Activated naive CD4-positive, alpha-beta T cell treated with anti-CD3 and anti-CD28 coated beads, Interleukin-2, amount 10 ng/mL, durations not matched to agents 7 days and 5 days (primary cell): ENCODE results near the gene FPR1.

ENCODE experiments used
- CTCF ChIA-PET: fragments of 350-600 bp; sonication (Branson Sonifier 250); formaldehyde crosslinking; loops from one replicate; lab custom pipeline; 2021; ENCODE audit warnings: antibody characterized with exemption; lab: Charles Lee
- DNase-seq: peaks from one replicate; pipeline ENCODE4 v3.0.0-alpha.2; 2020
- H3K27ac Mint-ChIP-seq: one replicate; pipeline ENCODE4 v1.8.0; 2021; ENCODE audit warnings: mild to moderate bottlenecking, moderate library complexity, mixed read lengths
- H3K27me3 Mint-ChIP-seq: one replicate; pipeline ENCODE4 v1.8.0; 2021; ENCODE audit warnings: mild to moderate bottlenecking, mixed read lengths
- H3K36me3 Mint-ChIP-seq: one replicate; pipeline ENCODE4 v1.8.0; 2021; ENCODE audit warnings: mixed read lengths
- H3K4me1 Mint-ChIP-seq: one replicate; pipeline ENCODE4 v1.8.0; 2021; ENCODE audit warnings: mixed read lengths
- H3K4me3 Mint-ChIP-seq: one replicate; pipeline ENCODE4 v1.8.0; 2021; ENCODE audit warnings: mild to moderate bottlenecking, moderate library complexity, mixed read lengths
- H3K9me3 Mint-ChIP-seq: one replicate; pipeline ENCODE4 v1.8.0; 2021; ENCODE audit warnings: mixed read lengths

FPR1 gene, protein sequence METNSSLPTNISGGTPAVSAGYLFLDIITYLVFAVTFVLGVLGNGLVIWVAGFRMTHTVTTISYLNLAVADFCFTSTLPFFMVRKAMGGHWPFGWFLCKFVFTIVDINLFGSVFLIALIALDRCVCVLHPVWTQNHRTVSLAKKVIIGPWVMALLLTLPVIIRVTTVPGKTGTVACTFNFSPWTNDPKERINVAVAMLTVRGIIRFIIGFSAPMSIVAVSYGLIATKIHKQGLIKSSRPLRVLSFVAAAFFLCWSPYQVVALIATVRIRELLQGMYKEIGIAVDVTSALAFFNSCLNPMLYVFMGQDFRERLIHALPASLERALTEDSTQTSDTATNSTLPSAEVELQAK

DNA sequence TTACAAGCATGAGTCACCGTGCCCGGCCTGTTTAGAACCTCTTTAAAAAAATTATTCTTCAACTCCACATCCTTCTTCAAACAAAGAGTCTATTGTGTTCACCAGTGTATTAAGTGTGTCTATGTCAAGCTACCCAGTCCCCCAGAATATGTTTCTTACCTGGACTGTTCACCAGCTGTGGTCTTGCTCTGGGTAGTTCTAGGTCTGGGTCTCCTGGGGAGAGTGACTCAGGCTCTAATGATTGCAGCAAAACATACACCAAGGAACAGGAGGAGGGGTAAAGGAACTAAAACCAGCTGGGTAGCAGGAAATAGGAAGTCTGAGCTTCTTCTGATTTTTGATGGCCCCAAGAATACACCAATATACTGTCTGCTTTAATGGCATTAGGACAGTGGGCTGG lies at the start of gene FPR1:
FPR1 (minus strand) TSS at position 224 of the 400 bp plus-strand sequence. CDS start 4,884 bp downstream, outside the sequence.
- Mint-ChIP-seq H3K9me3 (peaks cover 12% of the 10 kb centered on the region), H3K4me3 (no peak within 1 kb of the TSS), H3K27me3 (no peaks in the 10 kb centered on the region), H3K27ac (no peak within 1 kb of the TSS), H3K36me3 (no peaks in the 10 kb centered on the region), H3K4me1 (no peaks in the 10 kb centered on the region)
- no peak for DNase-seq
- CTCF ChIA-PET, result no interaction called here

DNA sequence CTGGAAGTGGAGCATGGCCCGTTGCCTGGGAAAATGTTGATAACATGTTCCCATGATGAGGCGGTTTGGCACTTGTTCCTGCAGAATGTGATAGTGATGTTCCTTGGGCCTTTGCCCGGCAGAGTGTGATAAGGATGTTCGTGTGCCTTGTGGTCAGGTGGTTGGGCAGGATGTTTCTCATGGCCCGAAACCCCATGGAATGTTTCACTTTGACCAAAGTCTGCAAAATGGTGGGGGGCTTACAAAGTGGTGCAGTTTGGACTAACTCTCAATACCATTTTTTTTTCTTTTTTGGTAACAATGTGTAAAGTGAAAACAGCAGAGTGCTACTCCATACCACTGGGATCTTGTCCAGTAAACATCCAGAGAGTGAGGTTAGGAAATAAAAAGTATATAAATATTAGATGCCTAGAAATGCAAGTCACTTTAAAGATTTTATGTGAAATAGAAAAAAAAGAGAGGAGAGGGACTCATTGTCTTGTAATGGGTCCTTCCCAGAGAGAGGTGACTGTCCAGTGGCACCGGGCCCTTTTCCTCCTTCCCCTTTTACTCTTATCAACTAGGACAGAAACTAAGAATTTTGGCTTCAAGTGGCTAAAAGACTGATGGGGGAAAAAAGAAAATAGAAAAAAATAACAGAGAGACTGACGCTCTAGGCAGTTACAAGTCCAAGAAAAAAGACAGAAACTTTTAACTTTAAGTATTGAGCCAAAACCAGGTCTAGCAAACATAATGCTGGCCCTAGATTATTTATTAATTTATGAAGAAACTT lies 49.0 kb upstream of the FPR1 start:
- Mint-ChIP-seq H3K9me3 (peaks cover 31% of the 10 kb centered on the region), H3K27me3 (no peaks in the 10 kb centered on the region), H3K36me3 (no peaks in the 10 kb centered on the region), H3K4me3 (no peak overlapping the region), H3K27ac (no peak overlapping the region), H3K4me1 (no peaks in the 10 kb centered on the region)
- CTCF ChIA-PET, result no interaction called here
- no peak for DNase-seq

DNA sequence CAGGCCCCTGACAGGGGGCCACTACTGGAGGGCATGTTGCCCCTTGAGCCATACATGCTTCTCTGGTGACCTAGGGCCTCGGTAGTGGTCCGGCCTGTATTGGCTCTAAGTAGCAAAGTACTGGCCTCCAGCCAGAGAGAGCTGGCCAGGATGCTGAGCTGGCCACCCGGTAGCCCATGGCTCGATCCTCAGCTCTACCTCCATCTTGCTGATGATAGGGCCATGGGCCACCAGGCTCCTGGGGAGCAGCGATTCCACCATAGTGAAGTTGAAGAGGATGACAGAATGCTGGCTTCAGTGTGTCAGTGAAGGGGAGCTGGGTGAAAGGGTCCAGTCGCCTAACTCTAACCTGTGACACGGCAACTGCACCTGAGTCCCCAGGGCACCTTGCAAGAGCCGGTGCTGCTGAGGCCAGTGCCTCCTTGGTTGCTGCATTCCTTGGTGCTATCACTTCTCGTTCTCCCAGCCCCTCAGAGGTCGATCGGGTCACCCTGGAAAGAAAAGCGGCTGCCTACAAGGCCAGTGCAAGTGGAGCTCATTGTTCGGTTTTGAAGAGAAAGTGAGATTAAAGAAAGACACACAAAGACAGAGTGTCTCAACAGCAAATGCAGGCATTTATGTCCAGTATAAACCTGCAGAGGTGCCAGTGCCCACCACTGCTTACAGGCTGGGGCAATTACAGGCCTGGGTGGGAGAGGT lies 48.2 kb upstream of the FPR1 start:
- no peak for DNase-seq
- Mint-ChIP-seq H3K4me1 (no peaks in the 10 kb centered on the region), H3K27ac (no peak overlapping the region), H3K36me3 (no peaks in the 10 kb centered on the region), H3K9me3 (peaks cover 29% of the 10 kb centered on the region), H3K27me3 (no peaks in the 10 kb centered on the region), H3K4me3 (no peak overlapping the region)
- CTCF ChIA-PET, result no interaction called here

DNA sequence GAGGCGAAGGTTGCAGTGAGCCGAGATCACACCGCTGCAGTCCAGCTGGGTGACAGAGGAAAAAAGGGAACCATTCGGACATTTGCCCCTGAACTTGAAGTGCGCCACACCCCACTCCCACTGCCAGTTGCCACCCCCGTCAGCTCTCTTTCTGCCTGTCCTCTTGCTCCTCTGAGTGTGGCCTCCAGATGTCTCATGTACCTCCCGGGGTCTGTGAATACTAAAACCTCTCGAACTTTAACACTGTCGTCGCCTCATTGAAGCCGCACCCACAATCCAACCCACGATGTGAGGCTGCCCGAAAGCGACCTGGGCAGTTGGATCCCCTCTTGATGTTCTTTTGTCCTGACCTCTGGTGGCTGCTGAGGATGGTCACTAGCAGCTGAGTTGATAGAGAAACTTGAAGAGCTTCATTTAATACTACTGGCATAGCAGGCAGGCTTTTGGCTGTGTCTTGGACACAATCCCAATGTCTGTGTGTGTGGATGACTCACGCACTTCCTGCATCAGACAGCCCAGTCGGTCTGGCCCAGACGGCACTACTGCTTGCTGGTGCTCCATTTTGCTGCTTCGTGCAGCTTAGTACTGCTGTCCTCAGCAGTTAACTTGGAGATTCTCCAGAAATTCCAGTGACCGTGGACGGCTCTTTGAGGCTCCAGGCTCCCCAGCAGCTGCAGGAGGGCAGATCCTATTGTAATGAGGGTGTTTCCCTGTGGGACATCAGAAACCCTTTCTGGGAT lies 47.5 kb upstream of the FPR1 start:
- CTCF ChIA-PET, result no interaction called here
- no peaks in the 10 kb centered on the region for H3K36me3 Mint-ChIP-seq
- H3K9me3 Mint-ChIP-seq, result peaks cover 29% of the 10 kb centered on the region
- H3K4me1 Mint-ChIP-seq, result no peaks in the 10 kb centered on the region
- DNase-seq, result no peak
- H3K4me3 Mint-ChIP-seq, result no peak overlapping the region
- no peaks in the 10 kb centered on the region for H3K27me3 Mint-ChIP-seq
- H3K27ac Mint-ChIP-seq, result no peak overlapping the region

DNA sequence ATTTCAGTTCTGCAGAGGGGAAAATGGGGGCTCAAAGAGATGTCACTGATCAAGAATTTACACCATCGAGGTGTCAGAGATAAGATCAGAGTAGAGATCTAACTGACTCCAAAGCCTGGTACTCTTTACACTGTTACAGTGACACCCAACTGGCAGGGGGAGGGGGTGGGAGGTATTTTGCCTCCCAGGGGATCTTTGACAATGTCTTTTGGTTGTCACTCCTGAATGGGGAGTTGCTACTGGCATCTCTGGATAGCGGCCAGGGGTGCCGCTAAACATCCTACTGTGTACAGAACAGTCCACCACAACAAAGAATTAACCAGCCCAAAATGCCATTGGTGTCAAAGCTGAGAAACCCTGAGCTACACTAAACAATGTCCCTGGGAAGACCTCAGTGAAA lies 46.4 kb upstream of the FPR1 start:
- Mint-ChIP-seq H3K27ac (no peak overlapping the region), H3K36me3 (no peaks in the 10 kb centered on the region)
- CTCF ChIA-PET, result no interaction called here

DNA sequence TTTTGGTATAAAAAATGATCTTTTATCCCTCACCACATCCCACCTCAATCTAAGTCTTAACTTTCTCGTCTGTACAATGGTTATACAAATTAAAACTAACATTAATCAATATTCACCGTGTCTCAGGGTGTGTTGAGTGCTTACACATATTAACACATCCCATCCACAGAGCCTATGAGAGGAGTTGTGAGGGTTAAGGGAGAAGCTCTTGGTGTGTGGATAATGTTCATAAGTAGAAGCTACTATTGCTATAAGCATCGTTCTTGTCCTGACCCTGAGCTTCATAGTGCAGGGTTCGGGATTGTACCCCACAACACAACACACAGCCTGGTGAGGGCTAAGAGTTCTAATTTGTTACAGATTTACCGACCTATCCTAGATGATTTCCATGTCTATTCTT lies 45.8 kb upstream of the FPR1 start:
- no peak for DNase-seq
- H3K4me3 Mint-ChIP-seq, result no peak overlapping the region
- CTCF ChIA-PET, result no interaction called here
- no peak overlapping the region for H3K27ac Mint-ChIP-seq
- H3K27me3 Mint-ChIP-seq, result no peaks in the 10 kb centered on the region
- H3K36me3 Mint-ChIP-seq, result no peaks in the 10 kb centered on the region
- peaks cover 28% of the 10 kb centered on the region for H3K9me3 Mint-ChIP-seq
- H3K4me1 Mint-ChIP-seq, result no peaks in the 10 kb centered on the region

More for the DNA sequence above, 46.4 kb upstream of the FPR1 start:
- Mint-ChIP-seq H3K4me1 (no peaks in the 10 kb centered on the region), H3K4me3 (no peak overlapping the region), H3K27me3 (no peaks in the 10 kb centered on the region), H3K9me3 (peaks cover 26% of the 10 kb centered on the region)
- DNase-seq, result no peak

DNA sequence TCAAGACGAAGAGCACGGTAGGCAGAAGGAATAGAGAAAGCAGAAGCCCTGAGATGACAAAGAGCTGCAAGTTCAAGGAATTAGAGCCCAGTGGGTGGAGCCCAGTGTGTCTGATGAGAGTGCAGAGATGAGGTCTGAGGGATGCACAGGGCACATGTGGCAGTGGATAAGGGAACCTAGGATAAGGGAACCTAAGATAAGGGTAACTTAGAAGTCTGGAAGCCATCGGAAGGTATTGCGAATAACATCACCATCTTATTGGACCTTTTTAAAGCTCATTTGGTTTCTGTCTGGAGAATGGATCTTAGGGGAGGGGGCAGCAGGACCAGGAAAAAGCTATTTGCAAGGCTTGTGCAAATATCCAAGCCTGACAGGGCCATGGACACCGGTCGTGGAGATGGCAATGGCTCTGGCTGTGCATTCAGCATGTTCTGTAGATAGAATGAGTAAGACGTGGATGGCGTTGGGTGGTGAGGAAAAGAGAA lies 44.6 kb upstream of the FPR1 start:
- no peak overlapping the region for H3K4me3 Mint-ChIP-seq
- DNase-seq, result no peak
- no peaks in the 10 kb centered on the region for H3K36me3 Mint-ChIP-seq
- no peaks in the 10 kb centered on the region for H3K27me3 Mint-ChIP-seq
- peaks cover 32% of the 10 kb centered on the region for H3K9me3 Mint-ChIP-seq
- CTCF ChIA-PET, result interaction anchor here (1.3 kb wide), 1 partner anchor 19 kb away, joined by 6 read pairs; no protein-coding TSS in a partner anchor
- no peaks in the 10 kb centered on the region for H3K4me1 Mint-ChIP-seq
- H3K27ac Mint-ChIP-seq, result no peak overlapping the region

DNA sequence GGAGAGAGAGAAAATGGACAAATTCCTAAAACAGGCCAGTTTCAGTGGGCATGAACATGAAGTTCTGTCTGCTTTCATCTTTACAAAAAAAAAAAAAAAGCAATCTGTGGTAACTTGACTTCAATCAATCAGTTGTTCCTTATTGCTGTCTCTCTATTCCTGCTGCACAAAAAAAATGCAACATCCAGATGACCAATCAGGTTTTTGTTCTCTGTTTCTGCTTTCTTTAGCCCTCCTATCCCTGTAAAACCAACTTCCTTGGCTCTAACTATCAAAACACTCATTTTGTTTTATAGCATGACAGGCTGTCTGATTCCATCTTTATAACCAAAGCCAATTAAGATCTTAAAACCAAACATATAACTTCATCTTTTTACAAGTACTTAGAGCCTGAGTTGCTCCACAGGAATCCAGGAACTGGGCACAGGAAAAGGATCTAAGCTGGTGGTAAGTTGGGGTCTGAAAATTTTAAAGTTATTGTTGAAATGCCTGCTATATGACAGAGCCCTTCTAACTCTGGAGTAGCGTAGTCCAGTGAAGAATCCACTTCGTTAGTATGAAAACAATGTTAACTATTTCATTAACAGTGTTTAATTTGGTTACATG lies 43.3 kb upstream of the FPR1 start, which contains the start of gene FPR3:
FPR3 (plus strand) TSS at position 273 of the 606 bp plus-strand sequence. CDS start 28,592 bp downstream, outside the sequence.
- no peak within 1 kb of the TSS for H3K27ac Mint-ChIP-seq
- no peaks in the 10 kb centered on the region for H3K4me1 Mint-ChIP-seq
- CTCF ChIA-PET, result no interaction called here
- H3K9me3 Mint-ChIP-seq, result peaks cover 26% of the 10 kb centered on the region
- no peak for DNase-seq
- no peak within 1 kb of the TSS for H3K4me3 Mint-ChIP-seq
- no peaks in the 10 kb centered on the region for H3K36me3 Mint-ChIP-seq
- H3K27me3 Mint-ChIP-seq, result no peaks in the 10 kb centered on the region

DNA sequence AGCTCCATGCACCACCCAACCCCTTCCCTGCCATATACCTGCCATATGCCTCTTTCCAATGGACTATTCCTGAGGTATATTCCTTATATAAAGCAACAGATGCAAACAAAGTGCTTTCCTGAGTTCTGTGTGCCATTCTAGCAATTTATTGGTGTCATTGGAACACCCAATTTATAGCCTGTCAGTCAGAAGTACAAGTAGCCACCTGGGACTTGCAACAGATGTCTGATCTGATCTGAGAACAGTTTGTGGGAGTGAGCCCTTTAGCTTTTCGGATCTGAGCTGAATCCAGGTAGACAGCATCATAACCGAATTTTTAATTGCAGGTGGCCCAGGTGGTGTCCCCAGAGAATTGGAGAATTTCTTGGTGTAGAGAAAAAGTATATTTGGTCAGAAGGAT lies 42.3 kb upstream of the FPR1 start:
- no peak overlapping the region for H3K4me3 Mint-ChIP-seq
- H3K27ac Mint-ChIP-seq, result no peak overlapping the region
- H3K36me3 Mint-ChIP-seq, result no peaks in the 10 kb centered on the region
- no peak for DNase-seq
- no peaks in the 10 kb centered on the region for H3K27me3 Mint-ChIP-seq
- peaks cover 24% of the 10 kb centered on the region for H3K9me3 Mint-ChIP-seq
- no peaks in the 10 kb centered on the region for H3K4me1 Mint-ChIP-seq
- CTCF ChIA-PET, result no interaction called here

DNA sequence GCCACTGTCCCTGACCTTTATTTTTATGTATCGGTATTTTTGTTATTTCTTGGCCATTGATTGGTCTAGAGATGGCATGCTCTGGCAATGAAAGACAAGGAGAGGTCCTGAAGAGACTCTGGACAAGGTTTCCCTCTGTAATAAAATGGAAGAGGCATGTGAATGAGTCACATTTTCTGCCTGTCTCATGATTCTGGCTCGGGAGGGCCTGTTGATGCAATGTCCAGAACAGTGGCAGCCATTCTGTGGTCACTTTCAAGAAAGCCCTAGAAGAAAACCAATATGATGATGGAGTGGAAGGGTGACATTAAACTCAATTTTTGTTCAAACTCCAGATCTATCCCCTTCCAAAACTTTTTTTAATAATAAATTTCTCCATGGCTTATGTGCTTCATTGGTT lies 41.3 kb upstream of the FPR1 start:
- Mint-ChIP-seq H3K27me3 (no peaks in the 10 kb centered on the region), H3K4me1 (no peaks in the 10 kb centered on the region), H3K27ac (no peak overlapping the region), H3K36me3 (no peaks in the 10 kb centered on the region), H3K9me3 (peaks cover 21% of the 10 kb centered on the region), H3K4me3 (no peak overlapping the region)
- CTCF ChIA-PET, result no interaction called here
- no peak for DNase-seq

DNA sequence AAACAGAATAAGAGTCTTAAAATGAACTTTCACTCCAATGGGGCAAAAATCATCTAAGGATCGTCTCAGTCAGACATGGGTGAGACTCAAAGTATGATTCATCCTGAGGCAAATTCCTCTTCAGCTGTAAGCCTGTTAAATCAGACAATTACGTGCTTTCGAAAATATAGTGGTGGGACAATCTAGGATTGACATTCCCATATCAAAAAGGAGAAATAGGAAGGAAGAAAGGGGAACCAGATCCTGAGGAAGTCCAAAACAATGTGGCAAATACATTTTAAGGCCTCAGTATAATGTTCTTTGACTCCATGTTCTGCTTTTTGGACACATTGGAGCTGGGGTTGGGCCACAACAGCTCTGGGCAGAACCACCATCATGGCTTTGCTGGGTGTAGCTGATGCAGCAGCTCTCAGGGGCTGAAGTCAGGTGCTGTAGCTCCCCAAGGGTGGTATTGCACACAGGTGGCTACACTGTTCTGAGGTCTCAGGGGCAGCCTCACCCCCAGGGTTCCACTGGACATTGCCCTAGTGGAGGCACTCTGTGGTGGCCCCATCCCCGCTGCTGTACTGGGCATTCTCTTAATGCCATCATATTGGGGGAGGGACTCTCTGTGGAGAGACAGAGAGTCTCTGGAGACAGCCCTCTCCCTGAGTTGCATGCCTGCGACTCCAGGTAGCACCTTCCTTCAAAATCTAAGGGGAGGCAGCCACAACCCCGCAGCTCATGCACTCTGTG lies 37.5 kb upstream of the FPR1 start:
- Mint-ChIP-seq H3K27ac (no peak overlapping the region), H3K4me1 (no peaks in the 10 kb centered on the region), H3K27me3 (no peaks in the 10 kb centered on the region), H3K36me3 (no peaks in the 10 kb centered on the region), H3K4me3 (no peak overlapping the region), H3K9me3 (peaks cover 17% of the 10 kb centered on the region)
- no peak for DNase-seq
- CTCF ChIA-PET, result no interaction called here

DNA sequence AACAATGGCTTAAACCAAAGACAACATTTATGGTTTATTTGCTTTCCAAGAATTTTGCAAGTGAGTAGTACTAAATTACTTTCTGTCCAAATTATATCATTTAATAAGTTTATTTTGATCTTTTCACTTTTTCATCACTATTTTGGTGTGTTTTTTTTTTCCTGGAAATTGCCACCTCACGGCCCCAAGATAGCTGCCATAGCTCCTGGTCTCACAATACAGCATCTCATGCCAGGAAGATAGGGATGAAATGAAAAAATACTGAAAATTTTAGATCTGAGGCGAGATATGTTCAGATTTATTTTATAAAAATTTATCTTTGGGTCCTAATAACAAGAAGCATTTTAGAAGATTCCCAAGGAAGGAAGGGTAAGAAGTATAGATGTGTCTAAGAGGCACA lies 36.4 kb upstream of the FPR1 start:
- H3K27me3 Mint-ChIP-seq, result no peaks in the 10 kb centered on the region
- H3K36me3 Mint-ChIP-seq, result no peaks in the 10 kb centered on the region
- no peak overlapping the region for H3K27ac Mint-ChIP-seq
- no peak overlapping the region for H3K4me3 Mint-ChIP-seq
- CTCF ChIA-PET, result no interaction called here
- DNase-seq, result no peak
- peaks cover 17% of the 10 kb centered on the region for H3K9me3 Mint-ChIP-seq
- H3K4me1 Mint-ChIP-seq, result no peaks in the 10 kb centered on the region
